GM18505 (cell line): ENCODE data around the gene SPSB1.

ENCODE experiments used
- ATAC-seq: cut with Tn5 transposase; IDR thresholded peaks from one replicate; pipeline ENCODE4 v1.9.1; 2021; ENCODE audit not compliant: unreplicated experiment
- POLR2A ChIP-seq: IDR thresholded peaks from 4 replicates; pipeline ENCODE4 v1.6.1; 2011; ENCODE audit warnings: borderline replicate concordance; ENCODE audit not compliant: insufficient read depth, insufficient read length; ENCODE audit errors: extremely low read depth

The SPSB1 gene

DNA sequence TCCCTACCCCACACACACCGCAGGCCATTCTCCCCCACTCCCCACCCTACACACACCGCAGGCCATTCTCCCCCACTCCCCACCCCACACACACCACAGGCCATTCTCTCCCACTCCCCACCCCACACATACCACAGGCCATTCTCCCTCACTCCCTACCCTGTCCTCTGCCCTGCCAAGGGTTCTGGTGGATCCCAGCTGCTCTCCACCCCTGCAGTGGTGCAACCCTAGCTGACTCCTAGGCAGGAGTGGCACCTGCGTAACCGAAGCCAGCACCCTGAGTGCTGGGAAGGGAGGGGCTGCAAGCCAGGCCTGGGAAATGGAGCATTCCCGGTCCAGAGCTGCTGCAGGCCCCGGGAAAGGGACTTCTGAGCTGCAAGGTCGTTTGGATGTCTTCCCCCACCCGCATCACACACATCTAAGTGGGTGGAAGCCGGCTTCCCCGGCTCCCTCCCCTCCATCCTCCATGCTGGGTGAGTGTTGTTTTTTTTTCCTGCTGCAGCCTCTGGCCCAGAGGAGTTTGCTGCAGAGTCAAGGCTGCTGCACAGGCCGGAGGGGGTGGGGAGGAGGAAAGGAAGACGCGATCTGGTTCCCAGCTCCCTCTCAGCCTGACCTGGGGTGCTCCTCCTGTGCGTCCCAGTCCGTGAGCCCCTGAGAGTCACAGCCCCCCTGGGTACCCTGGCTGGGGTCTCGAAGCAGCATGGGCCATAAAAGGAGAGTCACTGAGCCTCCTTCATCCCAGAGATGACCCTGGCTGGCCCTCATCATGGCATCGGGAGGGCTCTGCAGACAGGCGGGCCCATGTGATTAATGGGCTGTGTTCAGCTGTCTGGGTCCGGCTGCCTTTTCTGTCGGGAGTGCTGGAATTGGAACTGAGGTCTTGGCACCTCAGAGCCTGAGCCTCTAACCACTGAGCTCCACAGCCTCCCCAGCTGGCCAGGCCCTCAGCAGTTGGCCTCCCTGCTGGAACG lies 42.0 kb upstream of the SPSB1 start:
- ATAC-seq: no peak

DNA sequence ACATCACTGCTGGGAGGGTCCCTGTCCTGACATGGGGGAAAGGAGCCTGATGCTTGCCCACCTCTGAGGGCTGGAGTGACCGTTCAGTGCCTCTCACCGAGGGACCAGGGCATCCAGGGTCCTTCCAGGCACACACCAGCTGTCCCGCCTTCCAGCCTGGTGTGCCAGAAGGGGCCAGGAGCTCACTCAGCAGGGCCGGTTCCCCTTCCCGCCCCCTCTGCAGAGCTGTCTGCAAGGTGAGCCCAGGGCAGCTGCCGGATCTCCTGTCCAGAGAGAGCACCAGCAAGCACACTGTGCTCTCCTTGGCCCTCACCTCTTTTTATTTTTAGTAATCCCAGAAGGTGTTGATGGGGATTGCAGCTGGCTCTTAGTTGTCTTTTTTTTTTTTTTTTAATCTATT lies 41.2 kb upstream of the SPSB1 start:
- no peak for TF ChIP-seq POLR2A
- no peak for ATAC-seq

More for the DNA sequence above, 42.0 kb upstream of the SPSB1 start:
- no peak for TF ChIP-seq POLR2A

DNA sequence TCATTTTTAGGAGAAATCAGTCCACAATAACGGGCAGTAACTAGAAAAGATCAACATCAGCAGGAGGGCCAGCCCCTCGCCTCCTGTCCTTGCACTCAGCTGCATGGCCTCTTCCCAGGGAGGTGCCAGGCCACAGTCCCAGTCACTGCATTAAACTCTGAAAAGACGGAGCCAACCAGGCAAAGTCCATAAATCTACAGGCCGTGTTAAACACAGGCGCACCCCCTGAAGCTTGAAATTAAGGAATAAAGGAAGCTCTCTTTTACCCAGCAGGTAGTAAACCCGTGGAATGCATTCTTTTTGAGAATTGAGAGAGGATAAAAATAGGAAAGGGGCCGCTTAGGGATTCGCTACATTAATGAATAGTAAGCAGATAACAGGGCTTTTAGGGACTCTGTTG lies 39.7 kb upstream of the SPSB1 start:
- TF ChIP-seq POLR2A: no peak
- no peak for ATAC-seq

DNA sequence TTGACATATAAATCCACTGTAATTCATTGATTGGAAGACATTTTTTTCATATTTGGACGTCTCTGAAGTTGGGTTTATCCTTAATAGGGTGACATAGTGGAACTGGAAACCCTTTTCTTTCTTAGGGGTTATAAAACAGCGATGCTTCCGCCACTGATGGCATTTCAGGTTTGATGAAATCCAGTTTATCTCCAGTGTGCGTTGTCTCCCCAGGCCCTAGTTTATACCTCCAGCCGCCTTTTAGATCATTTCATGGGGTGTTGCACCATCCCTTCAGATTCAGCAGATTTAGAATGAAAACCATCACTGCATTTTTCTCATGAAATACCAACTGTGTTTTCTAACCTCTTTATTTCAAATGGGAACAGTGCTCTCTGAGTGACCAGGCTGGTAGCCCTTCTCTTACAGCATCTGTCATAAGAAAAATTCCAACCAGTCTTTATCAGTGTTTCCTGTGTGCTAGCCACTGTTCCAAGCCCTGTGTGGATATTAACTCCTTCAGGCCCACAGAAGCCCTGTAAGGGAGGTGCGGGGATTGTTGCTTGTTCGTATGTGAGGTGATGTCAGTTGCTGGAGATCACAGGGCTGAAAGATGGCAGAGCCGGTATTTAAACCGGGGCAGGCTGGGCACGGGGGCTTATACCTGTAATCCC lies 39.1 kb upstream of the SPSB1 start:
- no peak for ATAC-seq
- TF ChIP-seq POLR2A: no peak

DNA sequence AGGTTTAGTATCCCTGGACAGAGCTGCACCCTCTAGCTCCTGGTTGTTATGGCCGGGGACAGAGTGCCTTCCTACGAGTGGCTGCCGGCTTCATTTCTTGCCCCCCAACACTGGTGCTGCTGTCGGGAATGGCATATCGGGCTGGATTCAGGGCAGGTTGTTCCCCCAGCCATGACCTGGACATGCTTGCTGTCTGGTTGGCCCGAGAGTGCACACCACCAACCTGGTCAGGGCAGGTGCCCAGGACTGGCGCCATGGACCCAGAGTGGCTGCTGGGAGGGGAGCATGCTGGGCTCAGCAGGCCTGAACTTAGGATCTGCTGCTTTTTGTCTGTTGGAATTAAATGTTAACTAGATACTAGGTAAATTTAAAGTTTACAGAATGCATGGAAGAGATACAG lies 36.4 kb upstream of the SPSB1 start:
- ATAC-seq: no peak

DNA sequence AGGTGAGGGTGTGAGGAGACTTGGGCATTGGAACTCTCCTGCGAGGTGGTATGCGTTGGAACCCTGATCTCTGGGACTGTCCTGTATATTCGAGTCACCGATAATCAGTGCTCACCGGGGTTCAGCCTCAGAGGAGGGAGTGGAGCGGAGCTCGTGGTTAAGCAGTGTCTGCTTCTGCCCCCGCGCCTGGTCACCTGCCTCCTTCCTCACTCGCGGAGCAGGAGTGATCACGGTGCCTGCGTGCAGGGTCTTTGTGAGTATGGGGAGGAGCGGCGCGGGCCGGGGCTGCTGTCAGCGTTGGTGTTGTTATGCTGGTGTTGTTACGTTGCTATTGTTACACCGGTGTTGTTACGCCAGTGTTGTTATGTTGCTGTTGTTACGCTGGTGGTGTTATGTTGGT lies 34.8 kb upstream of the SPSB1 start:
- TF ChIP-seq POLR2A: no peak
- no peak for ATAC-seq

More for the DNA sequence above, 36.4 kb upstream of the SPSB1 start:
- TF ChIP-seq POLR2A: no peak

DNA sequence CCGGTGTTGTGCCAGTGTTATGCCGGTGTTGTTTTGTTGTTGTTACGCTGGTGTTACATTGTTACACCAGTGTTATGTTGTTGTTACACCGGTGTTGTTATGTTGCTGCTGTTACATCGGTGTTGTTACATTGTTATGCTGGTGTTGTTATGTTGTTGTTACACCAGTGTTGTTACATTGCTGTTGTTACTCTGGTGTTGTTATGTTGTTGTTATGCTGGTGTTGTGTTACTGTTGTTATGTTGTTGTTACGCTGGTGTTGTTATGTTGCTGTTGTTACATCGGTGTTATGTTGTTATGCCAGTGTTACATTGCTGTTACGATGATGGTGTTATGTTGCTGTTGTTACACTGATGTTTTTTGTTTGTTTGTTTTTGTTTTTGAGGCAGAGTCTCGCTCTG lies 34.1 kb upstream of the SPSB1 start:
- no peak for ATAC-seq
- no peak for TF ChIP-seq POLR2A

DNA sequence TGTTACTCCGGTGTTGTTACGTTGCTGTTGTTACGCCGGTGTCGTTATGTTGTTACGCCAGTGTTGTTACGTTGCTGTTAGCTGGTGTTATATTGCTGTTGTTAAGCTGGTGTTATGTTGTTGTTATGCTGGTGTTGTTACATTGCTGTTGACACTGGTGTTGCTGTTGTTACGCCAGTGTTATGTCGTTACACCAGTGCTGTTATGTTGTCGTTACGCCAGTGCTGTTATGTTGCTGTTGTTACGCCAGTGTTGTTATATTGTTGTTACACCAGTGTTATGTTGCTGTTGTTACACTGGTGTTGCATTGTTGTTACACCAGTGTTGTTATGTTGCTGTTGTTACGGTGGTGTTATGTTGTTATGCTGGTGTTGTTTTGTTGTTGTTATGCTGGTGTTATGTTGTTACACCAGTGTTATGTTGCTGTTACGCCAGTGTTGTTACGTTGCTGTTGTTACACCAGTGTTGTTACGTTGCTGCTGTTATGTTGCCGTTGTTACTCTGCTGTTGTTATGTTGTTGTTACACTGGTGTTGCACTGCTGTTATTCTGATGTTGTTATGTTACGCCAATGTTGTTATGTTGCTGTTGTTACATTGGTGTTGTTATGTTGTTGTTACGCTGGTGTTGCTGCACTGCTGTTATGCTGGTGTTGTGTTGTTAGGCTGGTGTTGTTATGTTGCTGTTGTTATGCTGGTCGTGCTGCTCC lies 32.5 kb upstream of the SPSB1 start:
- no peak for TF ChIP-seq POLR2A
- ATAC-seq: no peak

DNA sequence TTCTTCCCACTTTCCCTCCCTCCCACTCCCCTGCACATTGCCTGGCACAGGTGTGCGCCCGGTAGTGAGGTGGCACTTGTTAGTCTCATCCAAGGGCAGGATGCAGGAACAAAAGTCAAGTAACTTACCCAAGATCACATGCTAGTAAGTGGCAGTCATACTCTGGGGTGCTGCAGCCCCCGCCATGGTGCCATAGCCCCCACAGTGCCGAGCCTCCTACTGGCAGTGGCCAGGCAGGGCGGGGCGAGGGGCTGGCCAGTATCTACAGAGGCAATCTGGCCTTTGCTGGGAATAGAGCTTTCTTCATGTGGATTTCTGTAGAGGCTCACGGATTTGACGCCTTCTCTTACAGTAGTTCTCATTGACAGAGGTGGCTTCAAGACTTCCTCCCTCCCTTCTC lies 31.2 kb upstream of the SPSB1 start:
- TF ChIP-seq POLR2A: no peak
- ATAC-seq: no peak

DNA sequence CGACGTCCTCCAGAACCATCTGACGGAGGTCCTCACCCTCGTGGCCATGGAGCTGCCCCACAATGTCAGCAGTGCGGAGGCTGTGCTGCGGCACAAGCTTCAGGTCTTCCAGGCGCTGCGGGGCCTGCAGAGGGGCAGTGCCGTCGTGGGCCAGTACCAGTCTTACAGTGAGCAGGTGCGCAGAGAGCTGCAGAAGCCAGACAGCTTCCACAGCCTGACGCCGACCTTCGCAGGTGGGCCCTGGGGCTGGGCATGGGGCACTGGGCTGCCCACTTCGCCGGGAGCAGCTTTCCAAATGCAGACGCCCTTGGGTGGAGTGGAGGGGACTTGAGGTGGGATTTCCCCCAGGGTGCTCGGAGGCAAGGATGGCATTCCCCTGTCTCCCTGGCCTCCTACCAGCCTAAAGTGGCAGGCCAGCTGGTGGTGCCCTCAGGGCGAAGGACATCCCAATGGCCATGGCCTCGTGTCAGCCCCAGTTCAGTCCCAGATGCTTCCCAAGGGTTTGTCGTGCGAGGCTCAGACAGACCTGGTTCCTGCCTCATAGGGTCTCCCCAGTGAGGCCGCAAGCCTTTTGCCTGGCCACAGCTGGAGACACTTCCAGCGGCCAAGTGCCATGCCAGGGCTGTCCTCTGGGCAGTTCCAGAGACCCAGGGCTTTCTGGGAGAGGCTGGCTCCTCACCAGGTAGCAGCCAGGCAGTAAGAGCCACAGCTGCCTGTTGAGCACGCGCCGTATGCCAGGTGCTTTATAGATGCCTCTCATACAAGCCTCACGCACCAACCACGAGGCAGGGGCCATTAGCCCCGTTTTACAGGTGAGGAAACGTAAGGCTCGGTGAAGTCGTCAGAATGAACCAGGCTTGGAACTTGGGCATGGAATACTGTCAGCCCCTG lies 30.4 kb upstream of the SPSB1 start:
- ATAC-seq: no peak
- TF ChIP-seq POLR2A: no peak

DNA sequence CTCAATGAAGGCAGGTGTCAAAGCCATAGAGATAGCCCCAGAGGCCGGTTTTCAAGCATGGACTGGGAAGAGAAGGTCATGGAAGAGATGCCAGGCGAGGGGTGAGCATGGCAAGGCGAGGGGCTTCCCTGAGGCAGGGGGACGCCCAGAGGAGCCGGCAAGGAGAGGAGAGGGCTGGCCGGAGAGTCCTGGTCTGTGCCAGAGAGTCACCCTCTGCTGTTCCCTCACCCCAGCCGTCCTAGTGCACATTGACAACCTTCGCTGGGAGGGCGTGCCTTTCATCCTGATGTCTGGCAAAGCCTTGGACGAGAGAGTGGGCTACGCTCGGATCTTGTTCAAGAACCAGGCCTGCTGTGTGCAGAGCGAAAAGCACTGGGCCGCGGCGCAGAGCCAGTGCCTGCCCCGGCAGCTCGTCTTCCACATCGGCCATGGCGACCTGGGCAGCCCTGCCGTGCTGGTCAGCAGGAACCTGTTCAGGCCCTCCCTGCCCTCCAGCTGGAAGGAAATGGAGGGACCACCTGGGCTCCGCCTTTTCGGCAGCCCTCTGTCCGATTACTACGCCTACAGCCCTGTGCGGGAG lies 29.3 kb upstream of the SPSB1 start:
- ATAC-seq: no peak
- no peak for TF ChIP-seq POLR2A
